PC-9 (cell line): ENCODE measurements around the gene PAXX.

Experiments
- EZH2 ChIP-seq: fragments of 200-600 bp; sonication (generic); IDR thresholded peaks from 2 replicates; pipeline ENCODE4 v1.8.0; 2017; ENCODE audit warnings: antibody characterized with exemption, low read depth
- TF ChIP-seq, protein P1 (sequence below): fragments of 200-600 bp; sonication (generic); conservative IDR thresholded peaks from 2 replicates; pipeline ENCODE4 v1.6.1; 2017; ENCODE audit warnings: mixed run types, antibody characterized with exemption, mild to moderate bottlenecking, moderate library complexity

DNA sequence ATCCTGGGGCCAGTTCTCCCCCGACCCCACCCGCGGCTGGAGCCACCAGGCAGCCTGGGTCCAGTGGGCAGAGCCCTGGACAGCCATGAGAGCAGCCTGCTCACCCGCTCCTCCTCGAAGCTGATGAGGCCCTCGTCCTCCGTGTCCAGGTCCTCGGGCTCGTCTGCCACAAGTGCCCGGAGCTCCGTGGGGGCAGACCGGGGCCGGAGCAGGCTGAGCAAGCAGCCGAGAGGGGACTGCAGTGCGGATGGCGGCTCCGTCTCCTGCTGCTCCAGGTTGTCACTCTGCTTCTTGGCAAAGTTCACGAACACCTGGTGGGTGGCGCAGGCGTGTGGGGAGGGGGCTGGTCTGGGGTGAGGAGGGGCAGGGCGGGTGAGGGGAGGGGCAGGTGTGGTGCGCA is 16.1 kb downstream of the PAXX start:
- TF ChIP-seq, protein P1, sequence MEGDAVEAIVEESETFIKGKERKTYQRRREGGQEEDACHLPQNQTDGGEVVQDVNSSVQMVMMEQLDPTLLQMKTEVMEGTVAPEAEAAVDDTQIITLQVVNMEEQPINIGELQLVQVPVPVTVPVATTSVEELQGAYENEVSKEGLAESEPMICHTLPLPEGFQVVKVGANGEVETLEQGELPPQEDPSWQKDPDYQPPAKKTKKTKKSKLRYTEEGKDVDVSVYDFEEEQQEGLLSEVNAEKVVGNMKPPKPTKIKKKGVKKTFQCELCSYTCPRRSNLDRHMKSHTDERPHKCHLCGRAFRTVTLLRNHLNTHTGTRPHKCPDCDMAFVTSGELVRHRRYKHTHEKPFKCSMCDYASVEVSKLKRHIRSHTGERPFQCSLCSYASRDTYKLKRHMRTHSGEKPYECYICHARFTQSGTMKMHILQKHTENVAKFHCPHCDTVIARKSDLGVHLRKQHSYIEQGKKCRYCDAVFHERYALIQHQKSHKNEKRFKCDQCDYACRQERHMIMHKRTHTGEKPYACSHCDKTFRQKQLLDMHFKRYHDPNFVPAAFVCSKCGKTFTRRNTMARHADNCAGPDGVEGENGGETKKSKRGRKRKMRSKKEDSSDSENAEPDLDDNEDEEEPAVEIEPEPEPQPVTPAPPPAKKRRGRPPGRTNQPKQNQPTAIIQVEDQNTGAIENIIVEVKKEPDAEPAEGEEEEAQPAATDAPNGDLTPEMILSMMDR = no peak
- TF ChIP-seq EZH2 = no peak
